Activated naive CD8-positive, alpha-beta T cell treated with anti-CD3 and anti-CD28 coated beads, Interleukin-2, amount 50 U/mL, for 24 hours (primary cell): Measurements from ENCODE around the gene FBXO42.

Experiments
- ATAC-seq: fragments of 150-1000 bp; cut with Tn5 transposase; one replicate; pipeline ENCODE4 v1.10.0; 2021
- DNase-seq: peaks from one replicate; pipeline ENCODE4 v3.0.0; 2021
- H3K27ac Mint-ChIP-seq: one replicate; pipeline ENCODE4 v1.8.0; 2021; ENCODE audit warnings: mild to moderate bottlenecking, mixed read lengths
- H3K27me3 Mint-ChIP-seq: one replicate; pipeline ENCODE4 v1.8.0; 2021; ENCODE audit warnings: mixed read lengths
- H3K36me3 Mint-ChIP-seq: one replicate; pipeline ENCODE4 v1.8.0; 2021; ENCODE audit warnings: low read depth, mixed read lengths
- H3K4me1 Mint-ChIP-seq: one replicate; pipeline ENCODE4 v1.8.0; 2021; ENCODE audit warnings: mixed read lengths
- H3K4me3 Mint-ChIP-seq: one replicate; pipeline ENCODE4 v1.8.0; 2021; ENCODE audit warnings: mild to moderate bottlenecking, moderate library complexity, mixed read lengths
- H3K9me3 Mint-ChIP-seq: one replicate; pipeline ENCODE4 v1.8.0; 2021; ENCODE audit warnings: mixed read lengths

The FBXO42 gene

DNA sequence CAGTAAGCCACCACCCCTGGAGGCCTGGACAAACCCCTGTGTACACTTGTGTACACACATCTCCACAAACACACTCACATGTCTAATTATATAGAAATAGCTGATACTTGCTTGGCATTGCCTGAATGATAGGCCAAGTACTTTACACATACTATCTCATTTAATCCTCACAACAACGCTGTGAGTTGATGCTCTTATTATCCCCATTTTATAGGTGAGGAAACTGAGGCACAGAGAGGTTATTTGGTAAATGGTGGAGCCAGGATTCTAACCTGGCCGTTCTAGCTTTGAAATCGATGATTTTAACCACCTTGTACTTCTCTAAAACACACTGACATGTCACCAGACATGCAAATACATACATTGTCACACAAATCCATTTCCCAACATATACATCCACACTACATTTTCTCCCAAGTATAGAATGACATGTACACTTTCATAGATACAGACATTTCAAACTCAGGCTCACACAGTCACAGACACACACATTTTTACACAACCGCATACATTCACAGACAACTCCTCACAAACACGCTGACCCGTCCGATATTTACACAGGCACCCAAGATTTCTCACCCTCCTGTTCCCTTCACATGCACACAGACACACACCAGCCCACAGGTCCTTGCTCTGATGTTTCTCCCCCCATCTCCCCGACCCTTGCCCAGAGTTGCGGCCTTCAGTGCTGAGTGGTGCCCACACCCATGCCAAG is 143.0 kb downstream of the FBXO42 start:
- no peak for ATAC-seq
- Mint-ChIP-seq H3K36me3 (no peaks in the 10 kb centered on the region), H3K27me3 (no peaks in the 10 kb centered on the region), H3K4me3 (no peak overlapping the region), H3K27ac (peak overlapping the region; percentile 39), H3K4me1 (peaks cover 9% of the 10 kb centered on the region), H3K9me3 (no peaks in the 10 kb centered on the region)
- DNase-seq = no peak

DNA sequence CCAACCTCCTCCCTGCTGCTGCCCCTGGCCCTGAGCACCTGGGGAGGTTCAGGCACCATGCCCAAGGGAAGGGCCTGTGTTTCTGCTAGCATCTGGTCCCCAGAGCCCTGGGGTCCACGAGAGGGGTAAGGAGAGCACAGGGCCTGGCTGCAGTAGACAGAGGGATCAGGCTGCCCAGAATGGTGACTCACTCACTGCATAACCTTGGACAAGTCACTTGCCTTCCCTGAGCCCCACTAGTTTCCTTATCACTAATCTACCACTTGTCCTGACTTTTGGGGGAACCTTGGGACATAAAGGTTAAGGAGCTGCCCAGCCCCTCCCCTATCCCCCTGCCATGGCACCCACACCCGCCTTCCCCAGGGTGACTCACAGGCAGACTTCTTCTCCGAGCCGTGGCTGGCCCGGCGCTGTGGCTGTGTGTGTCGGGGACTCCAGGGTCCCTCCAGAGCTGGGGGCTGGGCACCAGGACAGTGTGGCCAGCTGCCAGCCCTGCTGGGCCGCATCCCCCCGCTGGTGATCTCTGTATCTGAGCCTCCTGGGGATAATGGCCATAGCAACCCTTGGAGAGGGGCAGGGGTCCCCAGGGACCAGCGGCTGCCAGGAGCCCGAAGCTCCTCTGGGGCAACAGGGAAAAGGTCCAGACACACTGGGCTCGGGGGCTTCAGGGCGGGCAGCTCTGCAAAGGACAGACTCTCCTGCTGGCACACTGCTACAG is 143.9 kb downstream of the FBXO42 start:
- Mint-ChIP-seq H3K4me1 (peaks cover 9% of the 10 kb centered on the region), H3K36me3 (no peaks in the 10 kb centered on the region), H3K27me3 (no peaks in the 10 kb centered on the region), H3K27ac (no peak overlapping the region), H3K4me3 (no peak overlapping the region), H3K9me3 (no peaks in the 10 kb centered on the region)
- ATAC-seq (no peak), DNase-seq (no peak)

GRCh38 chr1:16207318-16208269 is 144.7 kb downstream of the FBXO42 start:
- no peaks in the 10 kb centered on the region for H3K36me3 Mint-ChIP-seq
- H3K4me3 Mint-ChIP-seq = peak overlapping the region; percentile 83
- ATAC-seq = no peak
- no peaks in the 10 kb centered on the region for H3K9me3 Mint-ChIP-seq
- peak overlapping the region; percentile 83 for H3K27ac Mint-ChIP-seq
- DNase-seq = peak; percentile 22
- no peaks in the 10 kb centered on the region for H3K27me3 Mint-ChIP-seq
- peaks cover 9% of the 10 kb centered on the region for H3K4me1 Mint-ChIP-seq

DNA sequence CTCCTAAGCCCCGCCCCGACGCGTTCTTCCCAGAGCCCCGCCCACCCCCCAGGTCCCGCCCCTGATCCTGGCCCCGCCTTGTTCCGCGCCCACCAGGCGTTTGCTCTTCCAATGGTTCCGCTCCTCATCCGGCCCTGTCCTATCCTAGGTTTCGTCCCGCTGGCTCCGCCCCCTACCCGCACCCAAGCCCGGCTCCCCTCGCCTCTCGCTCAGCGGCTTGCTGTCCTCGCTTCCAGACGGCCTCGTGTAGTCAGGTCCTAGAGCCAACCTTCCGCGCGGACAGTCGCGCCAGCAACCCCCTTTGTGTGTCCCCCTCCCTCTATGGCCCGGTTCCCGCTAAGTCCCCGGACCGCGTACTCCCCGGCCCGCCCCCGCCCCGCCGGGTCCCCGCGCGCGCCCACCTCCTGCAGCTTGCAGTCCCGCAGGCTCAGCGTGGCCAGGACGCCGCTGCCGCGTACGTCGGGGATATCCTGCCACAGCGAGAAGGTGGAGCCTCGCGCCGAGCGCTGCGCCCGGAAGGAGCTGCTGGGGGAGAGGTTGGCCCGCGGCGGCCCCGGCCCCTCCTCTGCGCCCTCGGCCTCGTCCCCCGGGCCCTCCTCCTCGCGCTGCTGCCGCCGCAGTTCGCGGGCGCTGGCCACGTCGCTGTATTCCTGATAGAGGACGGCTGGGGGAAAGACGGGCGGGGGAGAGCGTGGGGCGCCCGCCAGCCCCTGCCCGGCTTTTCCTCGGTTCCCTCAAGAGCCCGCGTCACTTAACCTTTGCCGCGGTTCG is 145.5 kb downstream of the FBXO42 start:
- ATAC-seq (peak; percentile 89), DNase-seq (peak; percentile 94)
- Mint-ChIP-seq H3K27me3 (no peaks in the 10 kb centered on the region), H3K4me1 (peaks cover 9% of the 10 kb centered on the region), H3K4me3 (peak overlapping the region; percentile 83), H3K9me3 (no peaks in the 10 kb centered on the region), H3K36me3 (no peaks in the 10 kb centered on the region), H3K27ac (peak overlapping the region; percentile 83)

GRCh38 chr1:16205891-16206546 is 146.3 kb downstream of the FBXO42 start:
- Mint-ChIP-seq H3K36me3 (no peaks in the 10 kb centered on the region), H3K9me3 (no peaks in the 10 kb centered on the region), H3K27ac (peak overlapping the region; percentile 83), H3K27me3 (no peaks in the 10 kb centered on the region), H3K4me1 (peaks cover 9% of the 10 kb centered on the region), H3K4me3 (peak overlapping the region; percentile 83)
- peak; percentile 5 for ATAC-seq
- DNase-seq = no peak

DNA sequence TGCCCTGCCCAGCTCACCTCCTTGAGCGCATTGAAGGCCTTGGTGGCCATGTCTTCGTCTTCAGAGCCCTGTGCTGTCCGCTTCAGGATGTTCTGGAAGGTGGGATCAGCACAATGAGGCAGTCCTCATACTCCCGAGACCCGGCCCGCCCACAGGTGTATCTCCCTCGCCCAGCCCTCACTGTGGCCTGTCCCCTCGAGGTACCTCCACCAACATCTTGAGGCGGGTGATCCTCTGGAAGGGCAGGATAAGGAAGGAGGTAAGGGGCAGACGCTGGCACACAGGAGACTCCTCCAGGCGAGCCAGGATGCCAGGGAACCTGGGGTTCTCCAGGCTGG is 147.0 kb downstream of the FBXO42 start:
- DNase-seq (no peak), ATAC-seq (no peak)
- no peaks in the 10 kb centered on the region for H3K36me3 Mint-ChIP-seq
- no peak overlapping the region for H3K27ac Mint-ChIP-seq
- H3K9me3 Mint-ChIP-seq = no peaks in the 10 kb centered on the region
- H3K4me1 Mint-ChIP-seq = peaks cover 9% of the 10 kb centered on the region
- H3K4me3 Mint-ChIP-seq = no peak overlapping the region
- H3K27me3 Mint-ChIP-seq = no peaks in the 10 kb centered on the region

GRCh38 chr1:16204634-16205333 is 147.5 kb downstream of the FBXO42 start:
- no peaks in the 10 kb centered on the region for H3K27me3 Mint-ChIP-seq
- DNase-seq (peak; percentile 58), ATAC-seq (no peak)
- H3K27ac Mint-ChIP-seq = no peak overlapping the region
- H3K36me3 Mint-ChIP-seq = no peaks in the 10 kb centered on the region
- peak overlapping the region; percentile 12 for H3K4me3 Mint-ChIP-seq
- H3K9me3 Mint-ChIP-seq = no peaks in the 10 kb centered on the region
- H3K4me1 Mint-ChIP-seq = peaks cover 9% of the 10 kb centered on the region

DNA sequence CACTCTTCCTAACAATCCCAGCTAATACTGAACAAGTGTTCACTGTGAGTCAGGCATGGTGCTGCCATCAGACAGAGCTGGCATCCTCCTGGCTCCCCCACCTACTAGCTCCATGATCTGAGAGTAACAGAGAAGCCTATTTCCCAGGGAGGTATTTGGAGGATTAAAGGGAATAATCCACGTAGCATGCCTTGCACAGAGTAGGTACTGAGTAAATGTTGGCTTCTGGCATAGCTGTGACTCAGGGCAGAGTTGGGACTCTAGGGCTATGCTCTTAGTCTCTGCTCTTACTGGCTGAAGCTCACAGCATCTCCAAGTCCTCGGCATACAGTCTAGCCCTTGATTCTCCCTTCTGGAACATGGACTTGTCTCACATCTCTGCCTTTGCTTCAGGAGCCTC is 148.1 kb downstream of the FBXO42 start:
- DNase-seq = no peak
- ATAC-seq = no peak
- H3K27me3 Mint-ChIP-seq = no peaks in the 10 kb centered on the region

GRCh38 chr1:16203550-16203949 is 148.7 kb downstream of the FBXO42 start:
- DNase-seq = no peak
- H3K4me3 Mint-ChIP-seq = no peak overlapping the region
- no peaks in the 10 kb centered on the region for H3K9me3 Mint-ChIP-seq
- no peaks in the 10 kb centered on the region for H3K27me3 Mint-ChIP-seq
- H3K36me3 Mint-ChIP-seq = no peaks in the 10 kb centered on the region
- peaks cover 13% of the 10 kb centered on the region for H3K4me1 Mint-ChIP-seq
- no peak for ATAC-seq
- no peak overlapping the region for H3K27ac Mint-ChIP-seq

More for the DNA sequence above, 148.1 kb downstream of the FBXO42 start:
- no peaks in the 10 kb centered on the region for H3K9me3 Mint-ChIP-seq
- peaks cover 9% of the 10 kb centered on the region for H3K4me1 Mint-ChIP-seq
- no peak overlapping the region for H3K4me3 Mint-ChIP-seq
- no peaks in the 10 kb centered on the region for H3K36me3 Mint-ChIP-seq
- H3K27ac Mint-ChIP-seq = no peak overlapping the region

DNA sequence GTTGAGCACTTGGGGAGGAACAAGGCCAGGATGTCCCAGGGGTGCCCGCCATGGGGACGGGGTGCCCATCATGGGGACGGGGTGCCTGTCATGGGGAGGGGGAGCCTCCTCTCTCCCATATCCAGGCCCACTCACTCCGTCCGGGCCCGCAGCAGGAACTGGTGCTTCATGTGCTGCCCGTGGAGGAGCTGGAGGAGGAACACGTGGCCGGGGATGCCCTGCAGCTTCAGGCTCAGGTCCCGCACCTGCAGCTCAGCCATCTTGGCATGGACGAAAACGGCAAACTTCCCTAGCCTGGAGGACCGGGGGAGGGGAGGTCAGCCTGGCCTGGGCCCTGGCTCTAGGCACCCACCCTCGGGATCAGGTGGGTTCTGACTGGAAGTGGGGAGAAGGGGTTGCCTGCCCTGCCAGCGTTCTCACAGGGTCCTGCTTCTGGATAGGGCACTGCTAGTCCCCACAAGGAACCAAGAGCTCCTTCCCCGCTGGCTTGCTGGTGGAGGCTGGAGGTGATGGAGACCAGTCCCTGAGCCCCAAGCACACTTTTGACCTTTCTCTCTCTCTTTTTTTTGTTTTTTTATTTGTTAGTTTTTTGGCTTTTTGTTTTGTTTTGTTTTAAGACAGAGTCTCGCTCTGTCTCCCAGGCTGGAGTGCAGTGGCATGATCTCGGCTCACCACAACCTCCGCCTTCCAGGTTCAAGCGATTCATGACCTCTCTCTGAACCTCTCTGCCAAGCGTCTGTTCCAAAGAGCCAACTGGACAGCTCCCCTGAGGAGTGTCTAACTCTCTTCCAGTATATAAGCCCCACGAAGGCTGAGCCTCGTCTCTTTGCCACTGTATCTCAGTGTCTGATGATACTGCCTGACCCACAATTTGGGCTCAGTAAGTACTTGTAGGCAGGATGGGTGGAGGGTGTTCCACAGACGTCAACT is 149.7 kb downstream of the FBXO42 start:
- no peaks in the 10 kb centered on the region for H3K27me3 Mint-ChIP-seq
- no peaks in the 10 kb centered on the region for H3K36me3 Mint-ChIP-seq
- H3K4me1 Mint-ChIP-seq = peaks cover 14% of the 10 kb centered on the region
- DNase-seq (no peak), ATAC-seq (no peak)
- no peaks in the 10 kb centered on the region for H3K9me3 Mint-ChIP-seq
- no peak overlapping the region for H3K4me3 Mint-ChIP-seq
- no peak overlapping the region for H3K27ac Mint-ChIP-seq

DNA sequence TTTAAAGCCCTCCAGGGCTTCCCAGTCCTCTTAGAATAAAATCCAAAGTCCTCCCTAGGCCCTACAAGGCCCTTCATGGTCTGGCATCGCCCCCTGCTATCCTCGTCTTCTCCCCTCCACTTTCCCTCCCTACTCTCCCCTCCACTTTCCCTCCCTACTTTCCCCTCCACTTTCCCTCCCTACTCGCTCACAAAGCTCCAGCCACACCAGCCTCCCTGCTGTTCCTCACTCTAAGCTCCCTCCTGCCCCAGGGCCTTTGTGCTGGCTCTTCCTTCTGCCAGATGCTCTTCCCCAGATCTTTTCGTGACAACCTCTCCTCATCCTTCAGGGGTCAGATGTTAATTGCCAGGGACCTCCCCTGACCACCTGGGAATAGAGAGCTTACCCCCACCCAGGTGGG is 152.6 kb downstream of the FBXO42 start:
- Mint-ChIP-seq H3K4me1 (peaks cover 7% of the 10 kb centered on the region), H3K36me3 (no peaks in the 10 kb centered on the region), H3K27ac (no peak overlapping the region), H3K27me3 (no peaks in the 10 kb centered on the region), H3K9me3 (no peaks in the 10 kb centered on the region), H3K4me3 (no peak overlapping the region)
- ATAC-seq (no peak), DNase-seq (no peak)

DNA sequence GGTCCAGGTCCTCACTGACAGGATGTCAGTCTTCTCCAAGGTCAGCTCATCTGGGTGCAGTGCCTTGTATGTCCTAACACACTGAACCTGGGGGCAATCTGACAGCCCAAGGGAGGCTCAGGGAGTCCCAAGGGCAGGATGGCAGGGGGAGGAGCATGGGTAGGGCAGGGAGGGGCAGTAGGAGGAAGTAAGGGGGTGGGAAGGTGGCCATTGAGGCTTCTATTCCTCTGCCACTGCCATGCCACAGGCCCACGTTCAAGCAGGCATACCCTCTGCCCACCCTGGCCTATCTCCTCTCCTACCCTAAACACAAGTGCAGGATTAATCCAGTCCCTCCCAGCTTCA is 153.2 kb downstream of the FBXO42 start:
- no peak overlapping the region for H3K4me3 Mint-ChIP-seq
- H3K27ac Mint-ChIP-seq = peak overlapping the region; percentile 1
- no peaks in the 10 kb centered on the region for H3K27me3 Mint-ChIP-seq
- DNase-seq (no peak), ATAC-seq (peak; percentile 27)
- H3K9me3 Mint-ChIP-seq = no peaks in the 10 kb centered on the region
- H3K36me3 Mint-ChIP-seq = no peaks in the 10 kb centered on the region
- H3K4me1 Mint-ChIP-seq = peaks cover 6% of the 10 kb centered on the region
